ENCODE data around the gene TMEM247. TPM values are rescaled to one million over a fixed set of nuclear protein-coding genes. Genes with fewer than 3 reads are reported as not detected.

TMEM247 gene
- total RNA-seq, 1 donor from 2014 or later, result not detected

DNA sequence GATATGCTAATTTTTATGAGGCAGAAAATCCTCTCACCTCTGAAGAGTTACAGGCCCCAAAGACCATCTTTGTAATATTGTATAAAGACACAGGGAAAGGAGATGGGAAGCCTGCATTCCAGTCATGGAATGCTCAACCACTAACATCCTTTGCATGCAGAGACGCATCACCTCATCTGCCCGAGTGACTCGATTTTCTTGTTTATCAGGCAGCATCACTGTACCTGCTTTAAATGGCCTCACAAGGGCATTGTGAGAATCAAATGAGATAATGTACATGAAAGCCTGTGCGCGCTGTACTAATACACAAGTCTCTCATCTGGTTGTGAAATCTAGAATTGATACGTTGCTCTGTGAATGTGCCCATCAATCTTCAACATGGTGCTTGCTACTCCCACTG lies 10.2 kb upstream of the TMEM247 start:
- Histone ChIP-seq H3K9me3 (ENCODE audit: insufficient read depth, low read depth, low read length) (no peaks in the 10 kb centered on the region), H3K9ac (ENCODE audit: low read length) (no peak overlapping the region), H4K20me1 (ENCODE audit: insufficient read depth, low read length) (no peaks in the 10 kb centered on the region), H3K27ac (ENCODE audit: low read depth, low read length) (no peak overlapping the region), H3K4me1 (ENCODE audit: insufficient read depth, low read length) (no peaks in the 10 kb centered on the region), H2AFZ (ENCODE audit: low read depth, low read length) (no peak overlapping the region), H3K4me2 (ENCODE audit: low read length) (no peak overlapping the region), H3K36me3 (ENCODE audit: insufficient read depth, low read length) (no peaks in the 10 kb centered on the region), H3K4me3 (ENCODE audit: insufficient read depth, low read depth, low read length) (no peak overlapping the region), H3K27me3 (ENCODE audit: insufficient read depth, low read length) (no peaks in the 10 kb centered on the region), H3K79me2 (ENCODE audit: insufficient read depth, low read length) (no peaks in the 10 kb centered on the region)
- Mint-ChIP-seq H3K4me1 (ENCODE audit: low read depth, unreplicated experiment) (peaks cover 11% of the 10 kb centered on the region), H3K36me3 (ENCODE audit: low read depth, unreplicated experiment) (no peaks in the 10 kb centered on the region), H3K27me3 (ENCODE audit: low read depth, unreplicated experiment) (peaks cover 19% of the 10 kb centered on the region), H3K9me3 (ENCODE audit: unreplicated experiment) (peaks cover 2% of the 10 kb centered on the region), H3K4me3 (ENCODE audit: unreplicated experiment) (no peak overlapping the region), H3K27ac (ENCODE audit: unreplicated experiment) (no peak overlapping the region)
- TF ChIP-seq, protein P1, sequence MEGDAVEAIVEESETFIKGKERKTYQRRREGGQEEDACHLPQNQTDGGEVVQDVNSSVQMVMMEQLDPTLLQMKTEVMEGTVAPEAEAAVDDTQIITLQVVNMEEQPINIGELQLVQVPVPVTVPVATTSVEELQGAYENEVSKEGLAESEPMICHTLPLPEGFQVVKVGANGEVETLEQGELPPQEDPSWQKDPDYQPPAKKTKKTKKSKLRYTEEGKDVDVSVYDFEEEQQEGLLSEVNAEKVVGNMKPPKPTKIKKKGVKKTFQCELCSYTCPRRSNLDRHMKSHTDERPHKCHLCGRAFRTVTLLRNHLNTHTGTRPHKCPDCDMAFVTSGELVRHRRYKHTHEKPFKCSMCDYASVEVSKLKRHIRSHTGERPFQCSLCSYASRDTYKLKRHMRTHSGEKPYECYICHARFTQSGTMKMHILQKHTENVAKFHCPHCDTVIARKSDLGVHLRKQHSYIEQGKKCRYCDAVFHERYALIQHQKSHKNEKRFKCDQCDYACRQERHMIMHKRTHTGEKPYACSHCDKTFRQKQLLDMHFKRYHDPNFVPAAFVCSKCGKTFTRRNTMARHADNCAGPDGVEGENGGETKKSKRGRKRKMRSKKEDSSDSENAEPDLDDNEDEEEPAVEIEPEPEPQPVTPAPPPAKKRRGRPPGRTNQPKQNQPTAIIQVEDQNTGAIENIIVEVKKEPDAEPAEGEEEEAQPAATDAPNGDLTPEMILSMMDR (IDR thresholded peaks at IDR 0.05; ENCODE audit: insufficient read depth, low read depth, low read length), result no peak
- TF ChIP-seq EZH2 (IDR thresholded peaks at IDR 0.05; ENCODE audit: insufficient read depth, low read length), result no peak
- no peak for DNase-seq (ENCODE audit: low read depth)
- no peak for FAIRE-seq

- no peak for FAIRE-seq
- Histone ChIP-seq H3K36me3 (ENCODE audit: insufficient read depth, low read length) (no peaks in the 10 kb centered on the region), H3K27ac (ENCODE audit: low read depth, low read length) (no peak overlapping the region), H3K4me1 (ENCODE audit: insufficient read depth, low read length) (no peaks in the 10 kb centered on the region), H4K20me1 (ENCODE audit: insufficient read depth, low read length) (no peaks in the 10 kb centered on the region), H3K4me2 (ENCODE audit: low read length) (no peak overlapping the region), H2AFZ (ENCODE audit: low read depth, low read length) (no peak overlapping the region), H3K9ac (ENCODE audit: low read length) (no peak overlapping the region), H3K9me3 (ENCODE audit: insufficient read depth, low read depth, low read length) (no peaks in the 10 kb centered on the region), H3K27me3 (ENCODE audit: insufficient read depth, low read length) (no peaks in the 10 kb centered on the region), H3K4me3 (ENCODE audit: insufficient read depth, low read depth, low read length) (no peak overlapping the region), H3K79me2 (ENCODE audit: insufficient read depth, low read length) (no peaks in the 10 kb centered on the region)
- H3K27ac Mint-ChIP-seq (ENCODE audit: unreplicated experiment), result no peak overlapping the region
- peaks cover 17% of the 10 kb centered on the region for H3K27me3 Mint-ChIP-seq (ENCODE audit: low read depth, unreplicated experiment)
- H3K4me1 Mint-ChIP-seq (ENCODE audit: low read depth, unreplicated experiment), result peaks cover 11% of the 10 kb centered on the region
- peaks cover 2% of the 10 kb centered on the region for H3K9me3 Mint-ChIP-seq (ENCODE audit: unreplicated experiment)
- H3K4me3 Mint-ChIP-seq (ENCODE audit: unreplicated experiment), result no peak overlapping the region
- H3K36me3 Mint-ChIP-seq (ENCODE audit: low read depth, unreplicated experiment), result no peaks in the 10 kb centered on the region
- TF ChIP-seq, protein P1 (IDR thresholded peaks at IDR 0.05; ENCODE audit: insufficient read depth, low read depth, low read length), result no peak
- TF ChIP-seq EZH2 (IDR thresholded peaks at IDR 0.05; ENCODE audit: insufficient read depth, low read length), result no peak
- no peak for DNase-seq (ENCODE audit: low read depth)
Observed at GRCh38 chr2:46469700-46470099, 9.7 kb upstream of the TMEM247 start.

- Mint-ChIP-seq H3K27ac (ENCODE audit: unreplicated experiment) (no peak overlapping the region), H3K4me1 (ENCODE audit: low read depth, unreplicated experiment) (peaks cover 11% of the 10 kb centered on the region), H3K27me3 (ENCODE audit: low read depth, unreplicated experiment) (peaks cover 22% of the 10 kb centered on the region), H3K36me3 (ENCODE audit: low read depth, unreplicated experiment) (no peaks in the 10 kb centered on the region), H3K9me3 (ENCODE audit: unreplicated experiment) (peaks cover 2% of the 10 kb centered on the region), H3K4me3 (ENCODE audit: unreplicated experiment) (no peak overlapping the region)
- no peak overlapping the region for H3K4me2 ChIP-seq (ENCODE audit: low read length)
- H3K9ac ChIP-seq (ENCODE audit: low read length), result no peak overlapping the region
- no peak overlapping the region for H3K4me3 ChIP-seq (ENCODE audit: insufficient read depth, low read depth, low read length)
- no peaks in the 10 kb centered on the region for H4K20me1 ChIP-seq (ENCODE audit: insufficient read depth, low read length)
- H3K9me3 ChIP-seq (ENCODE audit: insufficient read depth, low read depth, low read length), result no peaks in the 10 kb centered on the region
- H3K4me1 ChIP-seq (ENCODE audit: insufficient read depth, low read length), result no peaks in the 10 kb centered on the region
- no peak overlapping the region for H3K27ac ChIP-seq (ENCODE audit: low read depth, low read length)
- H2AFZ ChIP-seq (ENCODE audit: low read depth, low read length), result no peak overlapping the region
- H3K36me3 ChIP-seq (ENCODE audit: insufficient read depth, low read length), result no peaks in the 10 kb centered on the region
- no peak for FAIRE-seq
- DNase-seq (ENCODE audit: low read depth), result no peak
- H3K27me3 ChIP-seq (ENCODE audit: insufficient read depth, low read length), result no peaks in the 10 kb centered on the region
- TF ChIP-seq, protein P1 (IDR thresholded peaks at IDR 0.05; ENCODE audit: insufficient read depth, low read depth, low read length), result no peak
- no peak for TF ChIP-seq EZH2 (IDR thresholded peaks at IDR 0.05; ENCODE audit: insufficient read depth, low read length)
- no peaks in the 10 kb centered on the region for H3K79me2 ChIP-seq (ENCODE audit: insufficient read depth, low read length)
Observed at GRCh38 chr2:46470114-46470628, 9.2 kb upstream of the TMEM247 start.

All from astrocyte (in vitro differentiated cells and primary cell).